Stimulated activated CD8-positive, alpha-beta memory T cell treated with anti-CD3 and anti-CD28 coated beads, Interleukin-7, amount 100 ng/mL, for 48 hours (primary cell): ENCODE measurements around the gene RNF5.
"Not testable (repeated sequence)": the region's sequence is repeated elsewhere in the genome, so short reads cannot be mapped to it uniquely, and the experiment has no call there.

Source experiments
- DNase-seq, 2 donors: peaks; one replicate each; pipeline ENCODE4 v3.0.0-alpha.2; 2020; ENCODE audit warnings: low read depth in 1 of 2; ENCODE audit errors: extremely low read depth in 1 of 2

The RNF5 gene

GRCh38 chr6:32188381-32189068 lies 10.3 kb downstream of the RNF5 start:
- DNase-seq = no peak

- no peak for DNase-seq
Measured at GRCh38 chr6:32189069-32189741, 11.0 kb downstream of the RNF5 start.

- no peak for DNase-seq
Measured at GRCh38 chr6:32189742-32190053, 11.5 kb downstream of the RNF5 start.

GRCh38 chr6:32190054-32190851 lies 12.0 kb downstream of the RNF5 start, which contains the start of gene PBX2:
Gene PBX2, minus strand, starts transcription at chr6:32190202. Its CDS starts 287 bp downstream, at chr6:32189915.
- DNase-seq = peak; percentile 58 to 87

- no peak for DNase-seq
Measured at GRCh38 chr6:32190911-32191677, 12.9 kb downstream of the RNF5 start.

GRCh38 chr6:32191696-32192607 lies 13.7 kb downstream of the RNF5 start:
- DNase-seq = no peak

- peak in 1 of 2 donors; percentile 29 for DNase-seq
Measured at GRCh38 chr6:32192608-32193039, 14.4 kb downstream of the RNF5 start, which contains the start of gene GPSM3. Gene GPSM3, minus strand, starts transcription at chr6:32192643. Its CDS starts 130 bp downstream, at chr6:32192513.

- not testable (repeated sequence) for DNase-seq
Measured at GRCh38 chr6:32193096-32193495, 14.9 kb downstream of the RNF5 start.

GRCh38 chr6:32194388-32194787 lies 16.2 kb downstream of the RNF5 start:
- DNase-seq = no peak

- DNase-seq = no peak
Measured at GRCh38 chr6:32194825-32195651, 16.8 kb downstream of the RNF5 start.

- peak; percentile 100 for DNase-seq
Measured at GRCh38 chr6:32195652-32195901, 17.4 kb downstream of the RNF5 start.

- peak; percentile 54 to 68 for DNase-seq
Measured at GRCh38 chr6:32195902-32196681, 17.9 kb downstream of the RNF5 start.

GRCh38 chr6:32196682-32197616 lies 18.7 kb downstream of the RNF5 start:
- no peak for DNase-seq

- no peak for DNase-seq
Measured at GRCh38 chr6:32198345-32198696, 20.1 kb downstream of the RNF5 start.

GRCh38 chr6:32198866-32199265 lies 20.7 kb downstream of the RNF5 start:
- DNase-seq = no peak

GRCh38 chr6:32200711-32201475 lies 22.7 kb downstream of the RNF5 start:
- no peak for DNase-seq

GRCh38 chr6:32202186-32202585 lies 24.0 kb downstream of the RNF5 start:
- DNase-seq = no peak
